Measurements from ENCODE around the gene RBM14.
"Not testable (repeated sequence)": the region's sequence is repeated elsewhere in the genome, so short reads cannot be mapped to it uniquely, and the experiment has no call there.

RBM14 gene

GRCh38 chr11:66595245-66595904, 21.1 kb upstream of the RBM14 start:
- peak; percentile 41 for DNase-seq (ENCODE audit: low spot score)

- no peak for DNase-seq (ENCODE audit: low spot score)
Measured at GRCh38 chr11:66598993-66599392, 17.4 kb upstream of the RBM14 start.

DNA sequence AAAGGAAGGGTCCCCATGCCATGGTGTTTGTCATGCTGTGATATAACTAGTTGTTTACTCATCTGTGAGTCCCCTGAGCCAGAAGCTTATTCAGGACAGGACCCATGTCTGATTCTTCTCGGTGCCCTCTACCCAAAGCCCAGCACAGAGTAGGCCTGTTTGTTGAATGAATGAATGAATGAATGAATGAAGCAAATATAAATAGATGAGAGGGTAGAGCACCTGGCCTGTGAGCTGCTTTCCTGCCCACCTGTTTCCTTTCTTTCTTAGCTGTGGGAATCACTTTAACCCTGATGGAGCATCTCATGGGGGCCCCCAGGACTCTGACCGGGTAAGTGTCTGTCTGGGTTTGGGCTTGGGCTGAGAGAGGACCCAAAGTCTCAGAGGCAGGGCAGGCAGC, 16.2 kb upstream of the RBM14 start:
- no peak for DNase-seq (ENCODE audit: low spot score)

DNA sequence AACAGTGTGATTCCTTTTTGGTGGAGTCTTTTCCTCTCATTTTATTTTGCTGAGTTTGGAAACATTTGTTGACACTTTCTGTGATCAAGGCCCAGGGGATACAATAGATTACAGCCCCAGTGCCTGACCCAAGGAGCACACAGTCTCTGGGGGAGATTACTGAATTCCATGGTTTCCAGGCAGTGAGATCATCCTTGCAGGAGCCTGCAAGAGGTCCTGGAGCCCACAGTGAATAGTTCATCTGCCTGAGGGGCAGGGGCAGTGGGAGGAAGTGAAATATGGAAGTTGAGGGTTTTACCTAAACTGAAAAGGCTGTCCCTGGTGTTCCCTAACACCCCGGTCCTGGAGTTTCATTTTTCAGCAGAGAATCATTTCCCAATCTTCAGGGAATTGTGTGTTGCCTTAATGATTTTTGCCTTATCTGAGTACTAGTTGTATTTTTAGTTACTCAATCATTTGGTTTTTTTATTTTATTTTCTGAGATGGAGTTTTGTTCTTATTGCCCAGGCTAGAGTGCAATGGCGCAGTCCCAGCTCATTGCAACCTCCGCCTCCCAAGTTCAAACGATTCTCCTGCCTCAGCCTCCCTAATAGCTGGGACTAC, 15.7 kb upstream of the RBM14 start:
- DNase-seq (ENCODE audit: low spot score), result no peak

- no peak for DNase-seq (ENCODE audit: low spot score)
Measured at GRCh38 chr11:66603072-66603471, 13.4 kb upstream of the RBM14 start.

GRCh38 chr11:66604155-66604554, 12.3 kb upstream of the RBM14 start:
- DNase-seq (ENCODE audit: low spot score), result no peak

- DNase-seq (ENCODE audit: low spot score), result not testable (repeated sequence)
Measured at GRCh38 chr11:66606608-66607007, 9.8 kb upstream of the RBM14 start.

GRCh38 chr11:66607126-66607834, 9.2 kb upstream of the RBM14 start:
- DNase-seq (ENCODE audit: low spot score), result peak; percentile 74

GRCh38 chr11:66609721-66610617, 6.5 kb upstream of the RBM14 start:
- no peak for DNase-seq (ENCODE audit: low spot score)

DNA sequence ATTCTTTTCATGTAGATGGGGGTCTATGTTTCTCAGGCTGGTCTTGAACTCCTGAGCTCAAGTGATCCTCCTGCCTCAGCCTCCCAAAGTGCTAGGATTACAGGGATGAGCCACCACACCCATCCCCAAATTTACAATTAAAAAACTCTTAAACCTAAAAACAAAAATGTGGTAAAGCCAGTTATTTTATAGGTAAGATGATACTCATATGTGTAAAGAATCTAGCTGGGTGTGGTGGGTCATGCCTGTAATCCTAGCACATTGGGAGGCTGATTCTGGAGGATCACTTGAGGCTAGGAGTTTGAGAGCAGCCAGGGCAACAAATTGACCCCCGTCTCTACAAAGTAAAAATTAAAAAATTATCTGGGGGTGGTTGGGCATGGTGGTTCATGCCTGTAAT, 4.0 kb upstream of the RBM14 start:
- DNase-seq (ENCODE audit: low spot score), result no peak

- DNase-seq (ENCODE audit: low spot score), result no peak
Measured at GRCh38 chr11:66614073-66614472, 2.4 kb upstream of the RBM14 start.

- DNase-seq (ENCODE audit: low spot score), result no peak
Measured at GRCh38 chr11:66617155-66617834, 865 bp downstream of the RBM14 start.

DNA sequence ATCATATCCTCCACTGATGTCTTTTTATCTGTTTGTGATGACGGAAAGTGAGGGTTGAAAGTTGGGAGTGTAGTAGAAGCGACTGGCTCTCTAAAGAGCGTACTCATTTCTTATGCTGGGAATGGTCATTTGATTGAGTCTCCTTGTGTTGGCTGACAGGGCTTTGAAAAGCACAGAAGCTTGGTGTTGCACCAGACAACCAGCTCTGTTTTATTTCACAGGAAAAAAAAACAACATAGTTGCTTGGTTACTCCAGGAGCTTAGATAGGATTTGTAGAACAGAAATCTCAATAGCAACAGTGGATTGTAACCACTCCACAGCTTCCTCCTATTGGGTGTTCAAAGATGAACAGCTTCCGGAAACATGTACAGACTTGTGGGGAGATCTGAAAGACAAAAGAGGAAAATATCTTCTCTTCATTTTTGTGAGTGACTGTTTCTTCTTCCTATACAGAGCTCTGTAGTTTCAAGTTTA, 2.7 kb downstream of the RBM14 start:
- peak; percentile 45 for DNase-seq (ENCODE audit: low spot score)

GRCh38 chr11:66624450-66624849, 8.0 kb downstream of the RBM14 start:
- no peak for DNase-seq (ENCODE audit: low spot score)

- DNase-seq (ENCODE audit: low spot score), result peak; percentile 24
Measured at GRCh38 chr11:66625041-66625751, 8.8 kb downstream of the RBM14 start.

GRCh38 chr11:66625752-66626149, 9.3 kb downstream of the RBM14 start:
- no peak for DNase-seq (ENCODE audit: low spot score)

DNA sequence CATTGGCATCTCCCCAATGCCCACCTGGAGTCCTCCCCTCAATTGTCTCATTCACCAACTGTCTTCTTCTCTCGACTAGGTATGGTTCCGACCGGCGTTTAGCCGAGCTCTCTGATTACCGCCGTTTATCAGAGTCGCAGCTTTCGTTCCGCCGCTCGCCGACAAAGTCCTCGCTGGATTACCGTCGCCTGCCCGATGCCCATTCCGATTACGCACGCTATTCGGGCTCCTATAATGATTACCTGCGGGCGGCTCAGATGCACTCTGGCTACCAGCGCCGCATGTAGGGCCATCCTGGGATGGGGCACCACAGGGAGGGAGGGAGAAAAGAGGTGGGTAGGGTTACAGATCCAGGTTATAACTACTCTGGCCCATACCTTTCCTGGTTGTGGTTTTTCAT, 10.0 kb downstream of the RBM14 start:
- DNase-seq (ENCODE audit: low spot score), result no peak

DNA sequence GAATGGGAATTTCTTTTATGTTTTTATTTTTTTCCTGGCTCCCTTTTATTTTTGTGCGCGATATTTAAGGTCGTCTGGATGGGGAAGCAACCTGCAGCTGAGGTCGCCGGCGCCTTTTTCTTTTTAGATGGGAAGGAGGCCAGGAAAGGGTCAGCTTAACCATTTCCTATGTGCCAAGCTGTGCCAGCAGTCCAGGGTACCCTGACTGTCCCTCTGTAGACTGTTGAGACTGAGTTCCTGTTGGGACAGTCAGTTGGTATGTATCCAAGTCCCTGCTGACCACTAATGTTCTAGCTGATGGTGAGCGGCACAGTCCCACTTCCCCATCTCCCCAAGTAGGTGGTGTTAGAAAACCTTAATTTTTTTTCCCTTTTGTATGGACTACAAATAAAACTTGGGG, 10.5 kb downstream of the RBM14 start:
- DNase-seq (ENCODE audit: low spot score), result peak; percentile 72

- DNase-seq (ENCODE audit: low spot score), result no peak
Measured at GRCh38 chr11:66628061-66628603, 11.7 kb downstream of the RBM14 start.

DNA sequence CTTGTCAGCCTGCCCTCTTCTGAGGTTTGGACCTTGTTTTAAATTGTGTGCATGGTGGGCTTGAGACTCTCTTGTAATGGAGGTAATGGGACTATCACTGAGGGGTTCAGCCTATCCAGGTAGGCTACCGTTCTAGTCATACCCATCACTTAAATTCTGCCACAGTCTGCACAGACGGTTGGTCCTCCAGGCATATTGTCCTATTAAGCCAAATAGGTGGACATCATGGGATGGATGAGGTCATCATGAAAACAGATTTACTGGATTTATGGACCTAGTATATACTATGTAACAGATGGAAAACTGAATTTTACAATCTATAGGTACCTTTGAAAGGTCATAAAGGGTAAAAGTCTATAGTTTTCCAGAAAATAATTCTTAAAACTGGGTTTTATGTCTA, 12.9 kb downstream of the RBM14 start:
- no peak for DNase-seq (ENCODE audit: low spot score)

DNA sequence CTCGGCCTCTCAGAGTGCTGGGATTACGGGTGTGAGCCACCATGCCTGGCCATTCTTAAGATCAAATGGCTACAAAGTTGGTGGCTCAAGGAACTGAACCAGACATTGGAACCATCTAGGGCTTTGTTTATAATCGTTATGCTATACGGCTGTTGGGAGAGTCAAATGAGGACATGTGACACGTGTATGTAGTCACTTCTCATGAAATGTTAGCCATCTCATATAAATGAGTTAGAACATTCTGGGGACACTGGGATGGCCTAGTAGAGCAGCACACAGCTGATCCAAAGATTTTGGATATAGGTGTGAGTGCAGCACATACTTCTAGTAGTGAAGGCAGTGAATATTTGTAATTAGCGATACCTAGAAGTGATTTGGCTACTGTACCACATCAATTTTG, 15.5 kb downstream of the RBM14 start:
- no peak for DNase-seq (ENCODE audit: low spot score)

Data from Ammon's horn (tissue), 1 donor.